Spleen (tissue), 11 donors: ENCODE measurements around the gene OPN3. TPM values are rescaled to one million over a fixed set of nuclear protein-coding genes. Genes with fewer than 3 reads are reported as not detected.

Source experiments
- DNase-seq: peaks from one replicate; pipeline ENCODE4 v3.0.0-alpha.2; 2020
- H3K27ac ChIP-seq, 8 donors: fragments of 200-600 bp; sonication (generic) in 7 of 8; 1 replicate in 4 of 8; 2 replicates in 4 of 8; pipeline versions ENCODE4 v1.5.0 to v1.8.0; 2016 to 2021; ENCODE audit warnings: inconsistent platforms in 4 of 8, mild to moderate bottlenecking in 4 of 8, moderate library complexity in 1 of 8
- H3K27me3 ChIP-seq, 7 donors: fragments of 200-600 bp; sonication (generic) in 6 of 7; replicated peaks in 1 of 7; 1 replicate in 4 of 7; 2 replicates in 3 of 7; pipeline versions ENCODE4 v1.5.0 to v1.8.0; 2016 to 2021; ENCODE audit warnings: inconsistent platforms in 3 of 7, mild to moderate bottlenecking in 1 of 7
- H3K36me3 ChIP-seq, 6 donors: fragments of 200-600 bp; sonication (generic) in 5 of 6; 1 replicate in 4 of 6; 2 replicates in 2 of 6; pipeline versions ENCODE4 v1.5.0 to v1.8.0; 2016 to 2021; ENCODE audit warnings: inconsistent platforms in 2 of 6
- H3K4me1 ChIP-seq, 6 donors: fragments of 200-600 bp; sonication (generic) in 5 of 6; 1 replicate in 3 of 6; 2 replicates in 3 of 6; pipeline versions ENCODE4 v1.5.0 to v1.8.0; 2016 to 2021; ENCODE audit warnings: inconsistent platforms in 3 of 6
- H3K4me3 ChIP-seq, 8 donors: fragments of 200-600 bp; sonication (generic) in 7 of 8; 1 replicate in 4 of 8; 2 replicates in 4 of 8; pipeline versions ENCODE4 v1.5.0 to v1.8.0; 2016 to 2021; ENCODE audit warnings: inconsistent platforms in 4 of 8, mild to moderate bottlenecking in 4 of 8, moderate library complexity in 2 of 8
- H3K9me3 ChIP-seq, 8 donors: fragments of 200-600 bp; sonication (generic) in 7 of 8; 1 replicate in 4 of 8; 2 replicates in 4 of 8; pipeline versions ENCODE4 v1.5.0 to v1.8.0; 2016 to 2021; ENCODE audit warnings: inconsistent platforms in 4 of 8
- CTCF ChIP-seq, 11 experiments: fragments of 200-600 bp in 7 of 11; fragments of 450-650 bp in 4 of 11; sonication (generic) in 4 of 11; IDR thresholded peaks in 8 of 11; conservative IDR thresholded peaks in 3 of 11; 1 replicate in 7 of 11; 2 replicates in 4 of 11; pipeline versions ENCODE4 v1.4.0 to v1.8.0; 2016 to 2021; ENCODE audit warnings: antibody characterized with exemption in 11 of 11, inconsistent platforms in 4 of 11, mild to moderate bottlenecking in 1 of 11
- POLR2A ChIP-seq, 3 donors: fragments of 450-650 bp; IDR thresholded peaks; one replicate each; pipeline ENCODE4 v1.5.1; 2017; ENCODE audit warnings: antibody characterized with exemption in 3 of 3, mild to moderate bottlenecking in 1 of 3
- POLR2AphosphoS5 ChIP-seq, 3 donors: sonication (generic); formaldehyde crosslinking; IDR thresholded peaks; one replicate each; pipeline ENCODE4 v1.5.1; 2017; ENCODE audit warnings: antibody characterized with exemption in 3 of 3
- WGBS, 5 donors: extraction: QIAGEN DNeasy Blood & Tissue Kit in 3 of 5; methylation state at CpG; one replicate each; pipeline versions ENCODE4 v1.1.5 to v1.1.7; 2013 to 2018; 5-methylcytosine and 5-hydroxymethylcytosine counted together
- intact Hi-C: fragments of 100-400 bp; cut with DNase I; formaldehyde crosslinking; loops from one replicate; pipeline ENCODE4 v1.15.0; 2023; ENCODE audit warnings: low total_unique reads
- polyA plus RNA-seq, 3 donors: library from polyadenylated mRNA; stranded (reverse); fragments of 200-250 nt; gene quantifications; one replicate each; pipeline ENCODE4 v1.2.1, GENCODE V29; 2013
- total RNA-seq, 7 donors: library from RNA; depleted of rRNA in 3 of 7; stranded (reverse); fragments of >200 nt in 3 of 7; fragmentation: NEBNext Ultra II Directional in 4 of 7; extraction: Animal tissue kit (Norgen Biotek cat#: 25700) in 4 of 7; gene quantifications; one replicate each; pipeline versions ENCODE4 v1.1.0 to v1.2.1, GENCODE V29; 2016 to 2021
- donor health status: healthy with polysubstance abuse.
- donor health status: DM: no; HTN: no; CAD: no; lungs with moderate emphysema.
- donor health status: DM: no; HTN: no; CAD: no.
- donor health status: Bipolar disorder and iron deficiency.
- donor health status: healthy.
- donor health status: DM: no; HTN: no; CAD: no.
- donor health status: DM: yes; HTN: yes; CAD: no.

The OPN3 gene
- total and polyA plus RNA-seq, 10 donors, result 15.1 to 39.4 (median 24.6) TPM

- no peaks in the 10 kb centered on the region for H3K27me3 ChIP-seq
- H3K4me1 ChIP-seq, result peaks cover 0 to 32% (median 14%) of the 10 kb centered on the region in 6 donors
- no peak overlapping the region for H3K4me3 ChIP-seq
- DNase-seq, result no peak
- H3K36me3 ChIP-seq, result peaks cover 0 to 24% (median 6%) of the 10 kb centered on the region in 6 donors
- no peaks in the 10 kb centered on the region for H3K9me3 ChIP-seq
- no peak overlapping the region for H3K27ac ChIP-seq
- TF ChIP-seq POLR2AphosphoS5 (IDR thresholded peaks at IDR 0.05) (no peak), POLR2A (IDR thresholded peaks at IDR 0.05) (no peak), CTCF (IDR thresholded peaks at IDR 0.05 in 8 of 11, conservative IDR thresholded peaks at IDR 0.05 in 3 of 11) (no peak)
- intact Hi-C loops, result loop anchor here (10.0 kb wide), 1 partner anchor 215 kb away; the partner anchor contains the start of gene EXO1
Measured at GRCh38 chr1:241630005-241630404, 10.2 kb downstream of the OPN3 start.

- Histone ChIP-seq H3K4me1 (peaks cover 0 to 26% (median 14%) of the 10 kb centered on the region in 6 donors), H3K9me3 (no peaks in the 10 kb centered on the region), H3K27me3 (no peaks in the 10 kb centered on the region), H3K36me3 (peaks cover 0 to 11% (median 0%) of the 10 kb centered on the region in 6 donors), H3K27ac (peak overlapping the region in 7 of 8 donors; percentile 9 to 74 (median 41)), H3K4me3 (peak overlapping the region in 1 of 8 donors; percentile 37)
- WGBS, 5 donors, result 28 to 40% (median 34%) methylated on average over 9 of the region's 9 CpGs
- intact Hi-C loops, result loop anchor here (10.0 kb wide), 1 partner anchor 93 kb away; the partner anchor contains the start of gene KMO
- no peak for DNase-seq
- TF ChIP-seq POLR2AphosphoS5 (IDR thresholded peaks at IDR 0.05) (no peak), POLR2A (IDR thresholded peaks at IDR 0.05) (no peak), CTCF (IDR thresholded peaks at IDR 0.05 in 8 of 11, conservative IDR thresholded peaks at IDR 0.05 in 3 of 11) (peak in 10 of 11 experiments; percentile 19 to 72 (median 52))
Measured at GRCh38 chr1:241627453-241628259, 12.5 kb downstream of the OPN3 start.

GRCh38 chr1:241624935-241625334 is 15.2 kb downstream of the OPN3 start:
- Histone ChIP-seq H3K36me3 (no peaks in the 10 kb centered on the region), H3K9me3 (no peaks in the 10 kb centered on the region), H3K27me3 (no peaks in the 10 kb centered on the region), H3K4me3 (no peak overlapping the region), H3K4me1 (peaks cover 0 to 16% (median 14%) of the 10 kb centered on the region in 6 donors), H3K27ac (no peak overlapping the region)
- no peak for DNase-seq
- 92 to 100% (median 96%) methylated on average over 2 of the region's 2 CpGs for WGBS, 5 donors
- no peak for TF ChIP-seq CTCF (IDR thresholded peaks at IDR 0.05 in 8 of 11, conservative IDR thresholded peaks at IDR 0.05 in 3 of 11)
- no peak for TF ChIP-seq POLR2A (IDR thresholded peaks at IDR 0.05)
- no peak for TF ChIP-seq POLR2AphosphoS5 (IDR thresholded peaks at IDR 0.05)
- intact Hi-C loops, result loop anchor here (10.0 kb wide), 1 partner anchor 90 kb away; the partner anchor contains the start of gene KMO

GRCh38 chr1:241622669-241623068 is 17.5 kb downstream of the OPN3 start:
- DNase-seq, result no peak
- H3K36me3 ChIP-seq, result no peaks in the 10 kb centered on the region
- intact Hi-C loops, result loop anchor here (10.0 kb wide), 1 partner anchor 88 kb away; the partner anchor contains the start of gene KMO
- no peaks in the 10 kb centered on the region for H3K27me3 ChIP-seq
- no peak overlapping the region for H3K27ac ChIP-seq
- no peak overlapping the region for H3K4me3 ChIP-seq
- 93 to 98% (median 96%) methylated on average over 5 of the region's 5 CpGs for WGBS, 5 donors
- TF ChIP-seq POLR2A (IDR thresholded peaks at IDR 0.05), result no peak
- TF ChIP-seq CTCF (IDR thresholded peaks at IDR 0.05 in 8 of 11, conservative IDR thresholded peaks at IDR 0.05 in 3 of 11), result no peak
- TF ChIP-seq POLR2AphosphoS5 (IDR thresholded peaks at IDR 0.05), result no peak
- no peaks in the 10 kb centered on the region for H3K9me3 ChIP-seq
- H3K4me1 ChIP-seq, result peaks cover 0 to 7% (median 5%) of the 10 kb centered on the region in 6 donors
